Epithelial cell of proximal tubule (primary cell): ENCODE results near the gene ARAP3. TPM values are rescaled to one million over a fixed set of nuclear protein-coding genes. Genes with fewer than 3 reads are reported as not detected.

Experiments
- DNase-seq: peaks from one replicate; pipeline ENCODE4 v3.0.0-alpha.2; 2011; ENCODE audit warnings: low read depth
- H3K4me3 ChIP-seq: 2 replicates; pipeline ENCODE4 v1.5.1; 2011; ENCODE audit warnings: low read depth, mild to moderate bottlenecking, low read length
- total RNA-seq: library from RNA; depleted of rRNA; stranded (reverse); fragments of >200 nt; gene quantifications from 2 replicates; pipeline ENCODE4 v1.2.3, GENCODE V29; 2015
- TF ChIP-seq, protein P1 (sequence below): conservative IDR thresholded peaks from 2 replicates; pipeline ENCODE4 v1.5.1; 2012; ENCODE audit warnings: low read depth, mild to moderate bottlenecking, low read length

The ARAP3 gene
- total RNA-seq, 1 donor from 2014 or later = 11.3 TPM

DNA sequence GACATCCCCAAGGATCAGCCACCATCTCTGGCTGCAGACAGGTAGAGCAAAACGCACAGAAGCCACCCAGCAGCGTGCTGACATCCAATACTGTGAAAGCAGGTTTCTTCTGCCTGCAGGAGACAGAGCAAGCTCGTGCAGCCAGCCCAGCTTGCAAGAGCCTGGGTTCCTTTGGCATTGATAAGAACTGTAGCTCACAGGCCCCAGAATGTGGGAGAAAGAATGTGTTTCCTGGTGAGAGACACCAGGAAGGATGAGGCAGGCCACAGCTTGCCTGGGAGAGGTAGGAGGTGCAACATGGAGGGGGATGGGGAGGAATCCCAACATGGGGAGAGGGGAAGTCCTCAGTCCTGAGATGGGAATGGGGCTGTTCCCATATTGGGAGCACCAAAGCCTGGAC, 34.0 kb upstream of the ARAP3 start:
- H3K4me3 ChIP-seq = no peak overlapping the region
- DNase-seq = no peak

DNA sequence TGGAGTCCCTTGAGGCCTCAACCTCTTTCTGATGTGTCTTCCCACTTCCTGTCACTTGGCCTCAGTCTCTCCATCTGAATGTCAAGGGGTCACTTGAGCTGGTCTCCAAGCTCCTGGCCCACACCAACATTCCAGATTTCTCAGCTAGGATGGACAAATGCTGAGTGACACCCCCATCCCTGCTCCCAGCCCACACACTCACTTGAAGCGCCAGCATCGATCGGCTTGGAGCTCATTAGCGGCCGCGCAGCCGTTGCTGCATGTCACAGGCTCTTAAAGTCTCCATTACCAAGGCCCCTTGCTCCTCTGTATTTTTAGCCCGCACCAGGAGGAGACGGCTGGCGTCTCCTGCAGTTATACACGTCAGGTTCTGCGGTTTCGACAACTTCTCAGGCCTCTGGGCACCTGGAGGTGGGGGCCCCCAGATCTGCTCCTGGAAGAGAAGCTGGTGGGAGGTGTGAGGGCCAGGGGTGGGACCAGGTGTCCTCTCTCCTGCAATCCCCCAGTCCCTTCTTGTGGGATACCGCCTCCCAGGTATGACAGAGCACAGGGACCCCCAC, 33.4 kb upstream of the ARAP3 start:
- TF ChIP-seq, protein P1, sequence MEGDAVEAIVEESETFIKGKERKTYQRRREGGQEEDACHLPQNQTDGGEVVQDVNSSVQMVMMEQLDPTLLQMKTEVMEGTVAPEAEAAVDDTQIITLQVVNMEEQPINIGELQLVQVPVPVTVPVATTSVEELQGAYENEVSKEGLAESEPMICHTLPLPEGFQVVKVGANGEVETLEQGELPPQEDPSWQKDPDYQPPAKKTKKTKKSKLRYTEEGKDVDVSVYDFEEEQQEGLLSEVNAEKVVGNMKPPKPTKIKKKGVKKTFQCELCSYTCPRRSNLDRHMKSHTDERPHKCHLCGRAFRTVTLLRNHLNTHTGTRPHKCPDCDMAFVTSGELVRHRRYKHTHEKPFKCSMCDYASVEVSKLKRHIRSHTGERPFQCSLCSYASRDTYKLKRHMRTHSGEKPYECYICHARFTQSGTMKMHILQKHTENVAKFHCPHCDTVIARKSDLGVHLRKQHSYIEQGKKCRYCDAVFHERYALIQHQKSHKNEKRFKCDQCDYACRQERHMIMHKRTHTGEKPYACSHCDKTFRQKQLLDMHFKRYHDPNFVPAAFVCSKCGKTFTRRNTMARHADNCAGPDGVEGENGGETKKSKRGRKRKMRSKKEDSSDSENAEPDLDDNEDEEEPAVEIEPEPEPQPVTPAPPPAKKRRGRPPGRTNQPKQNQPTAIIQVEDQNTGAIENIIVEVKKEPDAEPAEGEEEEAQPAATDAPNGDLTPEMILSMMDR = no peak
- H3K4me3 ChIP-seq = no peak overlapping the region
- DNase-seq = no peak

More for the DNA sequence above, 34.0 kb upstream of the ARAP3 start:
- TF ChIP-seq, protein P1 = no peak

DNA sequence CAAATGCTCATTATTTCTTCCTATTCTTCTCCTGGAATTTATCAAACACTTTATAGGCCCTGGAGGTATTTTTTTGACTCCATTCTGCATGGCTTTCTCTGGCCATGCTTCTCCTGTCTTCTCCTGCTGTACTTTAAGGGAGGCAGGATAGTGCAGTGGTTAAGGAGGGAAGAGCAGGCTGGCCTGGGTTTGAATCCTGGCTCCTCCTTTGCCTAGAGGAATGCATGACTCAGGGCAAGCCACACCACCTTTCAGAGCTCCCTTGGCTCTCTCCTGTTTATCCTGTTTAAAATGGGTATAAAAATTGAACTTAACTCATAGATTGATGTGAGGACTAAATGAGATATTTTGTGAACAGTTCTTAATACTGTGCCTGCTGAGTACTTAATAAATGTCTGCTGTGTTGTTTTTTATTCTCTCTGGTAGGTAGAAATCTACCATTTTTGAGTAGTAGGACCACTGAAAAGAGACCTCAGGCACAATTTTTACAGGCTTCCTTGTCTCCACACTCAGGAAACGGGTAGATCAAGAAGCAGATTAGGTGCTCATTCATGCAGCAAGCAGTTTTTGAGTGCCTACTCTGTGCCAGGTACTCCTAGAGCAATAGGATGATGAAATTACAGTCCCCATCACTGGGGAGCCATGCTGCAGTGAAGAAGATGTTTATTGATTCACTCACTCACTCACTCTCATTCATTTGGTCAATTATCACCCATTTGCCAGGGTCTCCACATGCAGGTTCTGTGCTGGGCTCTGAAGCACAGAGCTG, 32.7 kb upstream of the ARAP3 start:
- TF ChIP-seq, protein P1 = no peak
- no peak for DNase-seq
- no peak overlapping the region for H3K4me3 ChIP-seq

DNA sequence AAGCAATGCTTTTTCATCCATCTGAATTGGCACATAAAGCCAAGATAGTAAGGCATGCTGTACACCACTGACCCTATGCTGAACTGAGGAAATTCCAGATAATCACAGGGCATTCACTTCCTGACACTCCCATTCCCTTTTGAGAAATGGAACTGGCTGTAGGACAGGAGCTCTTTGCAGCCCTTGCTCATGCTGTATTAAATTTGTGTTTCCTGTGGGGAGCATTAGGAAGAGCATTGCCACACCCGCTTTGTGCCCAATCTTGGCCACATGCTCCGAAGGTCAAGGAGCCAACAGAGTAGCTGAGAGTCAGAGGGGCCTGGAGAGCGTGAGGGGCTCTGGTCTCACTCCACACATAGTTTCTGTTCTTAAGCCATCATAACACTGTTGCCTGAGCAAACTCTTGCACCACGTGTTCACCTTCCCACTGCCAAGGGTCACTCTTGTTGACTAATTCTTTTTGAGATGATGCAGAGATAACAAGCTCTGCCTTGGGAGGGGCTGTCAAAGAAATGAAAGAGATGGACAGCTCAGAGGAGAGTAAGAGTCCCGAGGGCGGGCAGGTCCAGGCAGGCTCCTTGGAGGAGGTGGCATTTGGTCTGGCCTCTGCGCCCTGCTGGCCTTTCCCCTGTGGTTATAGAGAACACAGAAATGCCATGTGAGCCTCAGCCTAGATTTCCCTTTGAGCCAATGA, 31.7 kb upstream of the ARAP3 start:
- no peak for DNase-seq
- TF ChIP-seq, protein P1 = no peak
- no peak overlapping the region for H3K4me3 ChIP-seq

DNA sequence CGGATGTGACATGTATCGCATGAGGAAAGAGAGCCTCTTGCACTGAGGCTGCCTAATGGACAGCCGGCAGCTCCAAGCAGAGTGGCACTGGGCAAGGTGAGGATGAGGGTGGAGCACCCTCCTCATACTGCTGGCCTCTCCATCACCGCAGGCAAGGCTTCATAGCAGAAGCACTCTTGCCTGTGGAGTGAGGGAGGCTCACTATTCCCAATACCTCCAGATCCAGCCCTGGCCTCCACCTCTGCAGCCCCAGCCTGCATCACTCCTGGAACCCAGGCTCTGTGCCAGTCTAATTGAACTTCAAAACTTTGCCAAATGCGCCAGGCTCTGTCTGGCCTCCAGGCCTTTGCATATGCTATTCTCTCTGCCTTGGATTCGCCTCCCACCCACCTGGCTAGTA, 29.7 kb upstream of the ARAP3 start:
- DNase-seq = no peak
- no peak overlapping the region for H3K4me3 ChIP-seq
- TF ChIP-seq, protein P1 = no peak

DNA sequence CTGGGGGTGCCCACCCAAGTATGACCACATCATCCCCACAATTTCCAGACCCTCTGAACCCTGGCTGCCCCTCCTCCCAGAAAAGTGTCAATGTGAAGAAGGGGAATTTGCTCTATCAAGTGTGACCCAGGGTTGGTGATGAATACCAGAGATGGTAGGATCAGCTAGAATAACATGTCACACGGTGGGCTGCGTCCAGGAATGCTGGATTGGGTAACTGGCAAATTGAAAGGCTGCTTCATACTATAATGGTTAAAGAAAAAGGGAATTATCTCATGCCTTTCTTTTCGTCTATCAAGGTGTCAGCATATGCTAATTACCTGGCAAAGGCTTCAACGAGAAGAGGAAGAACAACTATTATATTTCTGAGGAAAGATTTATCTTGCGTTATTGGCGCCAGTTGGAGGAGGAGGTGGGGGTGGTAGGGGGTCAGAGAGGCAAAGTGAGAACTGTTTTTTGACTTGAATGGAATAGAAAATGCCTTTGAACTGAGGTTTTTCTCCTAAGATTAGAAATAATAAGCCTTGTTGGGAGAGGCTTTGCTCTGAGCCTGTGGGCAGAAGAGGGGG, 27.8 kb upstream of the ARAP3 start:
- TF ChIP-seq, protein P1 = no peak
- DNase-seq = no peak
- no peak overlapping the region for H3K4me3 ChIP-seq
